ENCODE measurements around the gene RHOH. TPM values are rescaled to one million over a fixed set of nuclear protein-coding genes. Genes with fewer than 3 reads are reported as not detected.

Gene RHOH
- total and polyA plus RNA-seq, 9 of the 15 experiments (the other 6 are each of a cell fraction or from before 2014, with no cell fraction given): 14.3 to 37.7 (median 23.2) TPM

GRCh38 chr4:40193016-40193571, 3.7 kb upstream of the RHOH start (continued):
- TF ChIP-seq, protein P1, sequence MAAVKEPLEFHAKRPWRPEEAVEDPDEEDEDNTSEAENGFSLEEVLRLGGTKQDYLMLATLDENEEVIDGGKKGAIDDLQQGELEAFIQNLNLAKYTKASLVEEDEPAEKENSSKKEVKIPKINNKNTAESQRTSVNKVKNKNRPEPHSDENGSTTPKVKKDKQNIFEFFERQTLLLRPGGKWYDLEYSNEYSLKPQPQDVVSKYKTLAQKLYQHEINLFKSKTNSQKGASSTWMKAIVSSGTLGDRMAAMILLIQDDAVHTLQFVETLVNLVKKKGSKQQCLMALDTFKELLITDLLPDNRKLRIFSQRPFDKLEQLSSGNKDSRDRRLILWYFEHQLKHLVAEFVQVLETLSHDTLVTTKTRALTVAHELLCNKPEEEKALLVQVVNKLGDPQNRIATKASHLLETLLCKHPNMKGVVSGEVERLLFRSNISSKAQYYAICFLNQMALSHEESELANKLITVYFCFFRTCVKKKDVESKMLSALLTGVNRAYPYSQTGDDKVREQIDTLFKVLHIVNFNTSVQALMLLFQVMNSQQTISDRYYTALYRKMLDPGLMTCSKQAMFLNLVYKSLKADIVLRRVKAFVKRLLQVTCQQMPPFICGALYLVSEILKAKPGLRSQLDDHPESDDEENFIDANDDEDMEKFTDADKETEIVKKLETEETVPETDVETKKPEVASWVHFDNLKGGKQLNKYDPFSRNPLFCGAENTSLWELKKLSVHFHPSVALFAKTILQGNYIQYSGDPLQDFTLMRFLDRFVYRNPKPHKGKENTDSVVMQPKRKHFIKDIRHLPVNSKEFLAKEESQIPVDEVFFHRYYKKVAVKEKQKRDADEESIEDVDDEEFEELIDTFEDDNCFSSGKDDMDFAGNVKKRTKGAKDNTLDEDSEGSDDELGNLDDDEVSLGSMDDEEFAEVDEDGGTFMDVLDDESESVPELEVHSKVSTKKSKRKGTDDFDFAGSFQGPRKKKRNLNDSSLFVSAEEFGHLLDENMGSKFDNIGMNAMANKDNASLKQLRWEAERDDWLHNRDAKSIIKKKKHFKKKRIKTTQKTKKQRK (IDR thresholded peaks at IDR 0.05; ENCODE audit: borderline replicate concordance, low read depth, low read length): no peak
- no peak for TF ChIP-seq ZNF740 (CRISPR knock-in tag; IDR thresholded peaks at IDR 0.05)
- TF ChIP-seq ZNF740 (tag; IDR thresholded peaks at IDR 0.05): 0 out of 4 replicates have a peak, but pooled peaks of 1 of the 2 experiments have one; percentile 31
- TF ChIP-seq, protein P2, sequence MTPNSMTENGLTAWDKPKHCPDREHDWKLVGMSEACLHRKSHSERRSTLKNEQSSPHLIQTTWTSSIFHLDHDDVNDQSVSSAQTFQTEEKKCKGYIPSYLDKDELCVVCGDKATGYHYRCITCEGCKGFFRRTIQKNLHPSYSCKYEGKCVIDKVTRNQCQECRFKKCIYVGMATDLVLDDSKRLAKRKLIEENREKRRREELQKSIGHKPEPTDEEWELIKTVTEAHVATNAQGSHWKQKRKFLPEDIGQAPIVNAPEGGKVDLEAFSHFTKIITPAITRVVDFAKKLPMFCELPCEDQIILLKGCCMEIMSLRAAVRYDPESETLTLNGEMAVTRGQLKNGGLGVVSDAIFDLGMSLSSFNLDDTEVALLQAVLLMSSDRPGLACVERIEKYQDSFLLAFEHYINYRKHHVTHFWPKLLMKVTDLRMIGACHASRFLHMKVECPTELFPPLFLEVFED (CRISPR knock-in tag; conservative IDR thresholded peaks at IDR 0.05): no peak
- TF ChIP-seq, protein P3, sequence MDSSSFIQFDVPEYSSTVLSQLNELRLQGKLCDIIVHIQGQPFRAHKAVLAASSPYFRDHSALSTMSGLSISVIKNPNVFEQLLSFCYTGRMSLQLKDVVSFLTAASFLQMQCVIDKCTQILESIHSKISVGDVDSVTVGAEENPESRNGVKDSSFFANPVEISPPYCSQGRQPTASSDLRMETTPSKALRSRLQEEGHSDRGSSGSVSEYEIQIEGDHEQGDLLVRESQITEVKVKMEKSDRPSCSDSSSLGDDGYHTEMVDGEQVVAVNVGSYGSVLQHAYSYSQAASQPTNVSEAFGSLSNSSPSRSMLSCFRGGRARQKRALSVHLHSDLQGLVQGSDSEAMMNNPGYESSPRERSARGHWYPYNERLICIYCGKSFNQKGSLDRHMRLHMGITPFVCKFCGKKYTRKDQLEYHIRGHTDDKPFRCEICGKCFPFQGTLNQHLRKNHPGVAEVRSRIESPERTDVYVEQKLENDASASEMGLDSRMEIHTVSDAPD (CRISPR knock-in tag; IDR thresholded peaks at IDR 0.05): no peak
- TF ChIP-seq NCOA6 (IDR thresholded peaks at IDR 0.05): no peak
- no peak for TF ChIP-seq RBM17 (IDR thresholded peaks at IDR 0.05; ENCODE audit: borderline replicate concordance, low read depth, low read length)
- TF ChIP-seq, protein P4, sequence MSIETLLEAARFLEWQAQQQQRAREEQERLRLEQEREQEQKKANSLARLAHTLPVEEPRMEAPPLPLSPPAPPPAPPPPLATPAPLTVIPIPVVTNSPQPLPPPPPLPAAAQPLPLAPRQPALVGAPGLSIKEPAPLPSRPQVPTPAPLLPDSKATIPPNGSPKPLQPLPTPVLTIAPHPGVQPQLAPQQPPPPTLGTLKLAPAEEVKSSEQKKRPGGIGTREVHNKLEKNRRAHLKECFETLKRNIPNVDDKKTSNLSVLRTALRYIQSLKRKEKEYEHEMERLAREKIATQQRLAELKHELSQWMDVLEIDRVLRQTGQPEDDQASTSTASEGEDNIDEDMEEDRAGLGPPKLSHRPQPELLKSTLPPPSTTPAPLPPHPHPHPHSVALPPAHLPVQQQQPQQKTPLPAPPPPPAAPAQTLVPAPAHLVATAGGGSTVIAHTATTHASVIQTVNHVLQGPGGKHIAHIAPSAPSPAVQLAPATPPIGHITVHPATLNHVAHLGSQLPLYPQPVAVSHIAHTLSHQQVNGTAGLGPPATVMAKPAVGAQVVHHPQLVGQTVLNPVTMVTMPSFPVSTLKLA (conservative IDR thresholded peaks at IDR 0.05): no peak
- TF ChIP-seq MXD1 (CRISPR knock-in tag; IDR thresholded peaks at IDR 0.05; ENCODE audit: borderline replicate concordance, poor library complexity, severe bottlenecking): no peak
- TF ChIP-seq SAFB2 (IDR thresholded peaks at IDR 0.05; ENCODE audit: borderline replicate concordance, low read depth, low read length, severe bottlenecking): no peak
- TF ChIP-seq IRF2 (CRISPR knock-in tag; IDR thresholded peaks at IDR 0.05): no peak
- TF ChIP-seq, protein P5, sequence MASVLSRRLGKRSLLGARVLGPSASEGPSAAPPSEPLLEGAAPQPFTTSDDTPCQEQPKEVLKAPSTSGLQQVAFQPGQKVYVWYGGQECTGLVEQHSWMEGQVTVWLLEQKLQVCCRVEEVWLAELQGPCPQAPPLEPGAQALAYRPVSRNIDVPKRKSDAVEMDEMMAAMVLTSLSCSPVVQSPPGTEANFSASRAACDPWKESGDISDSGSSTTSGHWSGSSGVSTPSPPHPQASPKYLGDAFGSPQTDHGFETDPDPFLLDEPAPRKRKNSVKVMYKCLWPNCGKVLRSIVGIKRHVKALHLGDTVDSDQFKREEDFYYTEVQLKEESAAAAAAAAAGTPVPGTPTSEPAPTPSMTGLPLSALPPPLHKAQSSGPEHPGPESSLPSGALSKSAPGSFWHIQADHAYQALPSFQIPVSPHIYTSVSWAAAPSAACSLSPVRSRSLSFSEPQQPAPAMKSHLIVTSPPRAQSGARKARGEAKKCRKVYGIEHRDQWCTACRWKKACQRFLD (CRISPR knock-in tag; IDR thresholded peaks at IDR 0.05): peak; percentile 64
- no peak for TF ChIP-seq HSF4 (CRISPR knock-in tag; IDR thresholded peaks at IDR 0.05; ENCODE audit: borderline replicate concordance)
- no peak for TF ChIP-seq CSDE1 (IDR thresholded peaks at IDR 0.05)
- TF ChIP-seq, protein P6, sequence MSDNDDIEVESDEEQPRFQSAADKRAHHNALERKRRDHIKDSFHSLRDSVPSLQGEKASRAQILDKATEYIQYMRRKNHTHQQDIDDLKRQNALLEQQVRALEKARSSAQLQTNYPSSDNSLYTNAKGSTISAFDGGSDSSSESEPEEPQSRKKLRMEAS (CRISPR knock-in tag; IDR thresholded peaks at IDR 0.05): no peak

Data from K562 (cell line).